B cell (primary cell): ENCODE results near the gene TIAM1. TPM values are rescaled to one million over a fixed set of nuclear protein-coding genes. Genes with fewer than 3 reads are reported as not detected.

Source experiments
- ATAC-seq: fragments of 200-7000 bp; cut with Tn5 transposase; one replicate; pipeline ENCODE4 v1.10.0; 2021; ENCODE audit warnings: low read depth, mild to moderate bottlenecking, moderate number of reproducible peaks, moderate library complexity
- CTCF ChIA-PET: fragments of 350-600 bp; sonication (Branson Sonifier 250); formaldehyde crosslinking; loops from one replicate; lab custom pipeline; 2021; ENCODE audit warnings: antibody characterized with exemption, inconsistent platforms; lab: Charles Lee
- POLR2A ChIA-PET: fragments of 350-600 bp; sonication (Branson Sonifier 250); formaldehyde crosslinking; loops from one replicate; lab custom pipeline; 2021; ENCODE audit warnings: antibody characterized with exemption; lab: Charles Lee
- DNase-seq: peaks from one replicate; pipeline ENCODE4 v3.0.0; 2013
- H2AFZ ChIP-seq: 2 replicates; pipeline ENCODE4 v1.6.1; 2012; ENCODE audit warnings: mild to moderate bottlenecking, low read depth, low read length; ENCODE audit not compliant: insufficient read depth, poor library complexity, severe bottlenecking
- H3K27ac ChIP-seq, 2 donors: 1 replicate in 1 of 2; 2 replicates in 1 of 2; pipeline ENCODE4 v1.5.1; 2012 to 2013; ENCODE audit warnings: low read length in 2 of 2, mild to moderate bottlenecking in 2 of 2, moderate library complexity in 1 of 2
- H3K27me3 ChIP-seq, 4 experiments: fragments of 200-600 bp in 1 of 4; sonication (generic) in 1 of 4; replicated peaks in 1 of 4; 1 replicate in 2 of 4; 2 replicates in 2 of 4; pipeline versions ENCODE4 v1.6.1 to v1.7.0; 2013 to 2016; ENCODE audit warnings: low read length in 3 of 4, mild to moderate bottlenecking in 2 of 4, mixed read lengths in 1 of 4, moderate library complexity in 1 of 4; ENCODE audit not compliant: insufficient read depth in 4 of 4, control insufficient read depth in 3 of 4; ENCODE audit errors: control extremely low read depth in 1 of 4
- H3K36me3 ChIP-seq, 2 experiments: replicated peaks in 1 of 2; 1 replicate in 1 of 2; 2 replicates in 1 of 2; pipeline versions ENCODE4 v1.6.1 to v1.7.1; 2013; ENCODE audit warnings: low read length in 1 of 2; ENCODE audit not compliant: insufficient read depth in 2 of 2, control insufficient read depth in 1 of 2; ENCODE audit errors: control extremely low read depth in 1 of 2, extremely low read depth in 1 of 2
- H3K4me1 ChIP-seq, 2 donors: fragments of 200-600 bp in 1 of 2; sonication (generic) in 1 of 2; 1 replicate in 1 of 2; 2 replicates in 1 of 2; pipeline versions ENCODE4 v1.5.1 to v1.6.1; 2013 to 2017; ENCODE audit warnings: low read length in 2 of 2; ENCODE audit not compliant: control insufficient read depth in 2 of 2, insufficient read depth in 2 of 2
- H3K4me2 ChIP-seq: replicated peaks from 2 replicates; pipeline ENCODE3; 2012; ENCODE audit warnings: mild to moderate bottlenecking, low read depth, low read length; ENCODE audit not compliant: poor library complexity, severe bottlenecking
- H3K4me3 ChIP-seq, 5 experiments: fragments of 200-600 bp in 1 of 5; sonication (generic) in 1 of 5; 1 replicate in 3 of 5; 2 replicates in 2 of 5; pipeline versions ENCODE4 v1.5.1 to v1.7.0; 2011 to 2016; ENCODE audit warnings: low read length in 4 of 5, mild to moderate bottlenecking in 4 of 5, low read depth in 2 of 5, control low read depth in 1 of 5, moderate library complexity in 1 of 5; ENCODE audit not compliant: insufficient read depth in 1 of 5; ENCODE audit errors: control extremely low read depth in 1 of 5, extremely low read depth in 1 of 5
- H3K79me2 ChIP-seq: fragments of 200-600 bp; sonication (generic); one replicate; pipeline ENCODE4 v1.6.0; 2016; ENCODE audit warnings: low read length; ENCODE audit not compliant: control insufficient read depth, insufficient read depth
- H3K9ac ChIP-seq: fragments of 200-600 bp; sonication (generic); 2 replicates; pipeline ENCODE4 v1.6.1; 2017; ENCODE audit warnings: mild to moderate bottlenecking, low read length, moderate library complexity
- H3K9me3 ChIP-seq, 3 donors: one replicate each; pipeline versions ENCODE4 v1.6.1 to v1.7.1; 2013; ENCODE audit warnings: low read length in 2 of 3; ENCODE audit not compliant: control insufficient read depth in 2 of 3, insufficient read depth in 1 of 3; ENCODE audit errors: control extremely low read depth in 1 of 3
- H4K20me1 ChIP-seq: 2 replicates; pipeline ENCODE4 v1.6.0; 2012; ENCODE audit warnings: mild to moderate bottlenecking, low read length; ENCODE audit not compliant: insufficient read depth, control insufficient read depth, poor library complexity, severe bottlenecking
- H3K27ac Mint-ChIP-seq: one replicate; pipeline ENCODE4 v1.8.0; 2021; ENCODE audit warnings: mixed read lengths
- H3K27me3 Mint-ChIP-seq: one replicate; pipeline ENCODE4 v1.8.0; 2021; ENCODE audit warnings: mixed read lengths
- H3K4me1 Mint-ChIP-seq: one replicate; pipeline ENCODE4 v1.8.0; 2021; ENCODE audit warnings: mixed read lengths
- H3K4me3 Mint-ChIP-seq: one replicate; pipeline ENCODE4 v1.8.0; 2021; ENCODE audit warnings: mixed read lengths
- H3K9me3 Mint-ChIP-seq: one replicate; pipeline ENCODE4 v1.8.0; 2022; ENCODE audit warnings: mixed read lengths; ENCODE audit not compliant: insufficient read depth
- EZH2 ChIP-seq: IDR thresholded peaks from 2 replicates; pipeline ENCODE4 v1.6.1; 2012; ENCODE audit warnings: borderline replicate concordance, low read depth, mild to moderate bottlenecking, moderate library complexity, low read length; ENCODE audit not compliant: insufficient read depth, poor library complexity, severe bottlenecking
- WGBS: methylation state at CpG from one replicate; pipeline ENCODE4 v1.1.5; 2013; ENCODE audit warnings: missing lambda C conversion rate; ENCODE audit not compliant: insufficient coverage; 5-methylcytosine and 5-hydroxymethylcytosine counted together
- intact Hi-C: fragments of 100-400 bp; cut with micrococcal nuclease; formaldehyde crosslinking; loops from one replicate; pipeline ENCODE4 v1.10.0; 2022
- polyA plus RNA-seq: library from polyadenylated mRNA; depleted of rRNA; stranded (reverse); fragments of >200 nt; gene quantifications from 2 replicates; pipeline ENCODE4 v1.2.3, GENCODE V29; 2012
- total RNA-seq, 2 donors: library from RNA; stranded (reverse); fragments of 120-200 nt in 1 of 2; gene quantifications; 1 replicate in 1 of 2; 2 replicates in 1 of 2; pipeline versions ENCODE4 v1.2.3 to v1.2.4, GENCODE V29; 2013 to 2022
- TF ChIP-seq, protein P1 (sequence below): fragments of 200-600 bp; IDR thresholded peaks from one replicate; pipeline ENCODE4 v1.8.0; 2022; ENCODE audit warnings: antibody characterized with exemption, mild to moderate bottlenecking

TIAM1 gene
- total and polyA plus RNA-seq, 2 donors (not counting 1 experiment from before 2014, with no cell fraction given): 0.51 to 1.0 TPM

DNA sequence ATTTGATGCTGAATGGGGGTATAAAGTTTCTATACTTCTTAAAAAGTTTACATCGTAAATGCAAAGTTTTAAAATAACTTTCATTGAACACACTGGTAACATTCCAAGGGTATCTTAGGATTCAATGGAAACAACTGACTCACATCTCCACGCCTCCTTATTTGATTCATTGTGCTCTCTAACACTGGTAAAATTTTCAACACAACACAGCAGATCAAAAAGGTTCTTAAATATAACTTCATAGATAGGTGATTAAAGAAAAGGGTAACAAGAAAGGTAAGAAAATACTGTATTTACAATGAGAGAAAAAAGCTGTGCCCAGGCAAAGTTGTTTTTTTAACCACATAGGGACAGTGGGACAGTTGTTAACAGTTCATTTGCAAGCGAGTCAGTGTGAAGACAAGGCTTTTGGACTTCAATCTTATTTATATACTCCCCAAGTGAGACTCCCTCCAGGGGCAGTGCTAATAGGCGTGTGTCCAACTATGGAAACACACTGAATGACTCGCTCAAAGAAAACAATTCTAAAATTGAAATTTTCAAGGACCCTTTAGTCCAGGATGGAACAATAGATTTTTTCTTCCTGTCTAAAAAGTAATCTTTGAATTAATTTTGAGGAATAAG is 140.5 kb downstream of the TIAM1 start:
- ChIA-PET POLR2A (no interaction called here), CTCF (interaction anchor here (6.7 kb wide), 1 partner anchor 378 kb away, joined by 112 read pairs; no protein-coding TSS in a partner anchor)
- no peak overlapping the region for H3K4me3 Mint-ChIP-seq
- Histone ChIP-seq H2AFZ (no peak overlapping the region), H3K27me3 (no peaks in the 10 kb centered on the region), H3K4me3 (no peak overlapping the region), H3K36me3 (no peaks in the 10 kb centered on the region), H3K9ac (no peak overlapping the region), H3K27ac (no peak overlapping the region), H3K4me1 (peaks cover 5 to 7% of the 10 kb centered on the region in 2 donors), H3K9me3 (no peaks in the 10 kb centered on the region), H3K4me2 (no peak overlapping the region), H4K20me1 (no peaks in the 10 kb centered on the region), H3K79me2 (no peaks in the 10 kb centered on the region)
- ATAC-seq (no peak), DNase-seq (no peak)
- no peaks in the 10 kb centered on the region for H3K9me3 Mint-ChIP-seq
- H3K27me3 Mint-ChIP-seq: no peaks in the 10 kb centered on the region
- no CpG with 5 or more reads among the region's 5 CpGs for WGBS
- TF ChIP-seq, protein P1, sequence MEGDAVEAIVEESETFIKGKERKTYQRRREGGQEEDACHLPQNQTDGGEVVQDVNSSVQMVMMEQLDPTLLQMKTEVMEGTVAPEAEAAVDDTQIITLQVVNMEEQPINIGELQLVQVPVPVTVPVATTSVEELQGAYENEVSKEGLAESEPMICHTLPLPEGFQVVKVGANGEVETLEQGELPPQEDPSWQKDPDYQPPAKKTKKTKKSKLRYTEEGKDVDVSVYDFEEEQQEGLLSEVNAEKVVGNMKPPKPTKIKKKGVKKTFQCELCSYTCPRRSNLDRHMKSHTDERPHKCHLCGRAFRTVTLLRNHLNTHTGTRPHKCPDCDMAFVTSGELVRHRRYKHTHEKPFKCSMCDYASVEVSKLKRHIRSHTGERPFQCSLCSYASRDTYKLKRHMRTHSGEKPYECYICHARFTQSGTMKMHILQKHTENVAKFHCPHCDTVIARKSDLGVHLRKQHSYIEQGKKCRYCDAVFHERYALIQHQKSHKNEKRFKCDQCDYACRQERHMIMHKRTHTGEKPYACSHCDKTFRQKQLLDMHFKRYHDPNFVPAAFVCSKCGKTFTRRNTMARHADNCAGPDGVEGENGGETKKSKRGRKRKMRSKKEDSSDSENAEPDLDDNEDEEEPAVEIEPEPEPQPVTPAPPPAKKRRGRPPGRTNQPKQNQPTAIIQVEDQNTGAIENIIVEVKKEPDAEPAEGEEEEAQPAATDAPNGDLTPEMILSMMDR: no peak
- no peak for TF ChIP-seq EZH2
- H3K4me1 Mint-ChIP-seq: peaks cover 8% of the 10 kb centered on the region
- intact Hi-C loops: no loop called here
- H3K27ac Mint-ChIP-seq: no peak overlapping the region

DNA sequence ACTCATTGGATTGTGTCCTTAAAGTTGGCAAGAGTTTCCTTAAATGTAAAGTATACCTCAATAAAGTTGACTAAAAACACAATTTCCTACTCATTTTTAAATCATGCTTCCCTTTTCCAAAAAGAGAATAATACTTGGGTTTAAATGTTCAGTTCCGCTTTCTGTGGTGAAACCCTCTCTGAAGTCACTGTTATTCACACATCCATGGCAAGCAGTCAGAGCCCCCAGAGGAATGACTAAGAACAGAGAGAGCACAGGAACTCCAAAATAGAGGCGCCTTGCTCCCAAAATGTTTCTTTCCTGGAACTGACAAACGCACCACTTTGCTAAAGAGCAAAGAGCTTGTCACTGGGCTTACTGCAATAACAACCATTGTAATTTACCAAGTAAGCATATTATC is 142.5 kb downstream of the TIAM1 start:
- peak; percentile 8 for DNase-seq
- no peaks in the 10 kb centered on the region for H3K27me3 ChIP-seq
- H3K4me3 ChIP-seq: no peak overlapping the region
- H4K20me1 ChIP-seq: no peaks in the 10 kb centered on the region
- Mint-ChIP-seq H3K9me3 (no peaks in the 10 kb centered on the region), H3K4me3 (no peak overlapping the region), H3K27me3 (no peaks in the 10 kb centered on the region), H3K4me1 (peaks cover 8% of the 10 kb centered on the region), H3K27ac (no peak overlapping the region)
- TF ChIP-seq, protein P1: no peak
- TF ChIP-seq EZH2: no peak
- no peak overlapping the region for H3K4me2 ChIP-seq
- CTCF ChIA-PET: interaction anchor here (6.7 kb wide), 1 partner anchor 380 kb away, joined by 112 read pairs; no protein-coding TSS in a partner anchor
- H3K27ac ChIP-seq: no peak overlapping the region
- H3K36me3 ChIP-seq: no peaks in the 10 kb centered on the region
- H2AFZ ChIP-seq: no peak overlapping the region
- H3K4me1 ChIP-seq: peaks cover 5 to 7% of the 10 kb centered on the region in 2 donors
- no peak overlapping the region for H3K9ac ChIP-seq
- POLR2A ChIA-PET: no interaction called here
- WGBS: 10% methylated on average over 2 of the region's 3 CpGs
- ATAC-seq: no peak
- no peaks in the 10 kb centered on the region for H3K9me3 ChIP-seq
- intact Hi-C loops: no loop called here
- no peaks in the 10 kb centered on the region for H3K79me2 ChIP-seq
